ENCODE data around the gene FAM193A.

DNA sequence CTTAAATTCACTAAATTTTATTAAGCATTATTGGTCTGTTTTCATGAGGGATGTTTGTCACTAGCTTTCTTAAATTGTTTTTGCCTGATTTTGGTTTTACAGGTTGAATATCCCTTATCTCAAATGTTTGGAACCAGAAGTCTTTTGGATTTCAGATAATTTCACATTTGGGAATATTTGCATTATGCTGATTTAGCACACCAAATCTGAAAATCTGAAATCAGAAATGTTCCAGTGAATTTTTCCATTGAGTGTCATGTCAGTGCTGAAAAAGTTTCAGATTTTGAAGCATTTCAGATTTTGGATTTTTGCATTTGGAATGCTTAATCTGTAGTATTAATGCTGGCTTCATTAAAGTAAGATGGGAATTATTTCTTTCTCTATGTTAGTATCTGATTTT, 14.7 kb downstream of the FAM193A start:
- TF ChIP-seq EGR1 (IDR thresholded peaks at IDR 0.05) (no peak), RAD21 (IDR thresholded peaks at IDR 0.05; ENCODE audit: low read depth) (no peak), NFIC (IDR thresholded peaks at IDR 0.05) (no peak), YY1 (IDR thresholded peaks at IDR 0.05; ENCODE audit: low read depth) (no peak), CREB1 (IDR thresholded peaks at IDR 0.05; ENCODE audit: low read depth) (no peak), EP300 (IDR thresholded peaks at IDR 0.05; ENCODE audit: borderline replicate concordance) (no peak), ZBTB7A (IDR thresholded peaks at IDR 0.05; ENCODE audit: low read depth) (no peak), TAF1 (IDR thresholded peaks at IDR 0.05; ENCODE audit: low read depth) (no peak), TEAD4 (IDR thresholded peaks at IDR 0.05) (no peak), FOXM1 (IDR thresholded peaks at IDR 0.05; ENCODE audit: borderline replicate concordance, low read depth) (no peak), CEBPB (IDR thresholded peaks at IDR 0.05) (no peak)
- TF ChIP-seq, protein P1, sequence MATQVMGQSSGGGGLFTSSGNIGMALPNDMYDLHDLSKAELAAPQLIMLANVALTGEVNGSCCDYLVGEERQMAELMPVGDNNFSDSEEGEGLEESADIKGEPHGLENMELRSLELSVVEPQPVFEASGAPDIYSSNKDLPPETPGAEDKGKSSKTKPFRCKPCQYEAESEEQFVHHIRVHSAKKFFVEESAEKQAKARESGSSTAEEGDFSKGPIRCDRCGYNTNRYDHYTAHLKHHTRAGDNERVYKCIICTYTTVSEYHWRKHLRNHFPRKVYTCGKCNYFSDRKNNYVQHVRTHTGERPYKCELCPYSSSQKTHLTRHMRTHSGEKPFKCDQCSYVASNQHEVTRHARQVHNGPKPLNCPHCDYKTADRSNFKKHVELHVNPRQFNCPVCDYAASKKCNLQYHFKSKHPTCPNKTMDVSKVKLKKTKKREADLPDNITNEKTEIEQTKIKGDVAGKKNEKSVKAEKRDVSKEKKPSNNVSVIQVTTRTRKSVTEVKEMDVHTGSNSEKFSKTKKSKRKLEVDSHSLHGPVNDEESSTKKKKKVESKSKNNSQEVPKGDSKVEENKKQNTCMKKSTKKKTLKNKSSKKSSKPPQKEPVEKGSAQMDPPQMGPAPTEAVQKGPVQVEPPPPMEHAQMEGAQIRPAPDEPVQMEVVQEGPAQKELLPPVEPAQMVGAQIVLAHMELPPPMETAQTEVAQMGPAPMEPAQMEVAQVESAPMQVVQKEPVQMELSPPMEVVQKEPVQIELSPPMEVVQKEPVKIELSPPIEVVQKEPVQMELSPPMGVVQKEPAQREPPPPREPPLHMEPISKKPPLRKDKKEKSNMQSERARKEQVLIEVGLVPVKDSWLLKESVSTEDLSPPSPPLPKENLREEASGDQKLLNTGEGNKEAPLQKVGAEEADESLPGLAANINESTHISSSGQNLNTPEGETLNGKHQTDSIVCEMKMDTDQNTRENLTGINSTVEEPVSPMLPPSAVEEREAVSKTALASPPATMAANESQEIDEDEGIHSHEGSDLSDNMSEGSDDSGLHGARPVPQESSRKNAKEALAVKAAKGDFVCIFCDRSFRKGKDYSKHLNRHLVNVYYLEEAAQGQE (IDR thresholded peaks at IDR 0.05; ENCODE audit: low read depth), result no peak
- TF ChIP-seq, protein P2, sequence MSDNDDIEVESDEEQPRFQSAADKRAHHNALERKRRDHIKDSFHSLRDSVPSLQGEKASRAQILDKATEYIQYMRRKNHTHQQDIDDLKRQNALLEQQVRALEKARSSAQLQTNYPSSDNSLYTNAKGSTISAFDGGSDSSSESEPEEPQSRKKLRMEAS (IDR thresholded peaks at IDR 0.05), result no peak
- TF ChIP-seq, protein P3, sequence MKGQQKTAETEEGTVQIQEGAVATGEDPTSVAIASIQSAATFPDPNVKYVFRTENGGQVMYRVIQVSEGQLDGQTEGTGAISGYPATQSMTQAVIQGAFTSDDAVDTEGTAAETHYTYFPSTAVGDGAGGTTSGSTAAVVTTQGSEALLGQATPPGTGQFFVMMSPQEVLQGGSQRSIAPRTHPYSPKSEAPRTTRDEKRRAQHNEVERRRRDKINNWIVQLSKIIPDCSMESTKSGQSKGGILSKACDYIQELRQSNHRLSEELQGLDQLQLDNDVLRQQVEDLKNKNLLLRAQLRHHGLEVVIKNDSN (IDR thresholded peaks at IDR 0.05), result no peak

All from Ishikawa (cell line).